Caco-2 (cell line): Measurements from ENCODE around the gene POFUT1. TPM values are rescaled to one million over a fixed set of nuclear protein-coding genes. Genes with fewer than 3 reads are reported as not detected.
A peak's percentile ranks its signal among the peaks of the same experiment; 100 is the strongest.

ENCODE experiments used
- BruUV-seq: library from RNA; stranded (reverse); fragments of 400-500 nt; replicated peaks from 2 replicates; lab custom pipeline; 2021; lab: Mats Ljungman, UMichigan
- CTCF ChIA-PET: fragments of 300-600 bp; sonication (Branson Sonifier 250); formaldehyde crosslinking; loops from one replicate; lab custom pipeline; 2022; ENCODE audit warnings: antibody characterized with exemption; lab: Charles Lee
- POLR2A ChIA-PET: fragments of 300-600 bp; sonication (Branson Sonifier 250); formaldehyde crosslinking; loops from one replicate; lab custom pipeline; 2022; ENCODE audit warnings: antibody characterized with exemption; lab: Charles Lee
- DNase-seq, 2 experiments: peaks; one replicate each; pipeline versions ENCODE4 v3.0.0 to v3.0.0-alpha.2; 2020 to 2022
- H3K27me3 ChIP-seq: replicated peaks from 2 replicates; pipeline ENCODE4 v1.6.0; 2011; ENCODE audit warnings: low read length; ENCODE audit not compliant: control insufficient read depth, insufficient read depth
- H3K36me3 ChIP-seq: 2 replicates; pipeline ENCODE4 v1.5.1; 2011; ENCODE audit warnings: low read length; ENCODE audit not compliant: control insufficient read depth, insufficient read depth
- H3K4me1 ChIP-seq: fragments of 250-450 bp; sonication (Bioruptor Pico); 2 replicates; pipeline ENCODE4 v1.5.1; 2020; ENCODE audit warnings: mild to moderate bottlenecking
- H3K4me3 ChIP-seq: 2 replicates; pipeline ENCODE4 v1.5.1; 2011; ENCODE audit warnings: low read depth, mild to moderate bottlenecking, control low read depth, low read length
- H3K9me3 ChIP-seq: fragments of 250-450 bp; sonication (Bioruptor Pico); 2 replicates; pipeline ENCODE4 v1.5.1; 2020; ENCODE audit warnings: mild to moderate bottlenecking, moderate library complexity
- H3K27ac Mint-ChIP-seq: one replicate; pipeline ENCODE4 v1.8.0; 2022; ENCODE audit warnings: mixed read lengths; ENCODE audit not compliant: unreplicated experiment
- H3K27me3 Mint-ChIP-seq: one replicate; pipeline ENCODE4 v1.8.0; 2022; ENCODE audit warnings: mixed read lengths; ENCODE audit not compliant: insufficient read depth, unreplicated experiment
- H3K36me3 Mint-ChIP-seq: one replicate; pipeline ENCODE4 v1.8.0; 2022; ENCODE audit warnings: mild to moderate bottlenecking, mixed read lengths; ENCODE audit not compliant: insufficient read depth, unreplicated experiment
- H3K4me1 Mint-ChIP-seq: one replicate; pipeline ENCODE4 v1.8.0; 2022; ENCODE audit warnings: low read depth, mixed read lengths; ENCODE audit not compliant: unreplicated experiment
- H3K4me3 Mint-ChIP-seq: one replicate; pipeline ENCODE4 v1.8.0; 2022; ENCODE audit warnings: mild to moderate bottlenecking, moderate library complexity, mixed read lengths; ENCODE audit not compliant: unreplicated experiment
- H3K9me3 Mint-ChIP-seq: one replicate; pipeline ENCODE4 v1.8.0; 2022; ENCODE audit warnings: mixed read lengths; ENCODE audit not compliant: unreplicated experiment
- intact Hi-C: fragments of 100-400 bp; cut with micrococcal nuclease; formaldehyde crosslinking; loops from one replicate; pipeline ENCODE4 v1.10.0; 2022; ENCODE audit not compliant: unreplicated experiment
- total RNA-seq: library from RNA; stranded (reverse); gene quantifications from 2 replicates; pipeline ENCODE4 v1.2.3, GENCODE V29; 2022
- TF ChIP-seq, protein P1 (sequence below), 2 experiments: fragments of 200-600 bp in 1 of 2; IDR thresholded peaks; 1 replicate in 1 of 2; 2 replicates in 1 of 2; pipeline versions ENCODE4 v1.5.1 to v1.8.0; 2011 to 2022; ENCODE audit warnings: antibody characterized with exemption in 1 of 2, control low read depth in 1 of 2, inconsistent platforms in 1 of 2, low read depth in 1 of 2, low read length in 1 of 2, mild to moderate bottlenecking in 1 of 2, moderate library complexity in 1 of 2; ENCODE audit not compliant: insufficient read depth in 1 of 2, severe bottlenecking in 1 of 2, unreplicated experiment in 1 of 2

The POFUT1 gene
- total RNA-seq, 1 experiment from 2014 or later: 158 TPM

DNA sequence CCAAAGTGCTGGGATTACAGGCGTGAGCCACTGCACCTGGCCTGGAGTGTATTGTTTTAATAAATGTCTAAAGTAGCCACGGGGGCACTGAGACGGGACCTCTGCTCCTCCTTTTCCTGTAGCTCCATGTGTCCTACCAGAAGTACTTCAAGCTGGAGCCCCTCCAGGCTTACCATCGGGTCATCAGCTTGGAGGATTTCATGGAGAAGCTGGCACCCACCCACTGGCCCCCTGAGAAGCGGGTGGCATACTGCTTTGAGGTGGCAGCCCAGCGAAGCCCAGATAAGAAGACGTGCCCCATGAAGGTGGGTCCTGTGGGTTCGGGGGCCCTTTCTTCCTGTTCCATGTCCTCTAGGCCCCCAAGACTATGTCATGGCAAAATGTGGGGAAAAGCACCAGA lies 7.5 kb downstream of the POFUT1 start:
- Mint-ChIP-seq H3K36me3 (peaks cover 88% of the 10 kb centered on the region), H3K4me1 (peaks cover 22% of the 10 kb centered on the region)

DNA sequence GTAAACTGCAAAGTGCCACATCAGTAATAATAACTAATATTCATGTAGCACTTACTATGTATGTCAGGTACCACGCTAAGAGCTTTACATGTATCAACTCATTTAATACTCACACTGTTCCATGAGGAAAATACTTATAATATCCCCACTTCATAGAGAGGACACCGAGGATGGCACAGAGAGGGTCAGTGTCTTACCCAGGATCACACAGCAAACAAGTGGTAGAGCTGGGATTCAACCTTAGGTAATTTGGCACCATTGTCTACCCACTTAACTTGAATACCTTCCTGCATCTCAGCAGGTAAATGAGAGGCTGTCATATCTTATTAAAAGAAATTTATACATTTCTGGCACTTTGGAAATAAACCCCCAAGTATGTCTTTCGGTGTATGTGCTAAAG lies 8.0 kb downstream of the POFUT1 start:
- peaks cover 85% of the 10 kb centered on the region for H3K36me3 Mint-ChIP-seq
- peaks cover 19% of the 10 kb centered on the region for H3K36me3 ChIP-seq

More for the DNA sequence above, 7.5 kb downstream of the POFUT1 start:
- Histone ChIP-seq H3K27me3 (no peaks in the 10 kb centered on the region), H3K9me3 (no peaks in the 10 kb centered on the region), H3K4me1 (peaks cover 11% of the 10 kb centered on the region), H3K4me3 (no peak overlapping the region), H3K36me3 (peaks cover 19% of the 10 kb centered on the region)
- no peaks in the 10 kb centered on the region for H3K9me3 Mint-ChIP-seq
- H3K27ac Mint-ChIP-seq: no peak overlapping the region
- BruUV-seq: no TSS peak
- no peak for DNase-seq
- TF ChIP-seq, protein P1, sequence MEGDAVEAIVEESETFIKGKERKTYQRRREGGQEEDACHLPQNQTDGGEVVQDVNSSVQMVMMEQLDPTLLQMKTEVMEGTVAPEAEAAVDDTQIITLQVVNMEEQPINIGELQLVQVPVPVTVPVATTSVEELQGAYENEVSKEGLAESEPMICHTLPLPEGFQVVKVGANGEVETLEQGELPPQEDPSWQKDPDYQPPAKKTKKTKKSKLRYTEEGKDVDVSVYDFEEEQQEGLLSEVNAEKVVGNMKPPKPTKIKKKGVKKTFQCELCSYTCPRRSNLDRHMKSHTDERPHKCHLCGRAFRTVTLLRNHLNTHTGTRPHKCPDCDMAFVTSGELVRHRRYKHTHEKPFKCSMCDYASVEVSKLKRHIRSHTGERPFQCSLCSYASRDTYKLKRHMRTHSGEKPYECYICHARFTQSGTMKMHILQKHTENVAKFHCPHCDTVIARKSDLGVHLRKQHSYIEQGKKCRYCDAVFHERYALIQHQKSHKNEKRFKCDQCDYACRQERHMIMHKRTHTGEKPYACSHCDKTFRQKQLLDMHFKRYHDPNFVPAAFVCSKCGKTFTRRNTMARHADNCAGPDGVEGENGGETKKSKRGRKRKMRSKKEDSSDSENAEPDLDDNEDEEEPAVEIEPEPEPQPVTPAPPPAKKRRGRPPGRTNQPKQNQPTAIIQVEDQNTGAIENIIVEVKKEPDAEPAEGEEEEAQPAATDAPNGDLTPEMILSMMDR (IDR thresholded peaks at IDR 0.05; ENCODE audit: insufficient read depth in 1 of 2, low read depth in 1 of 2, low read length in 1 of 2, severe bottlenecking in 1 of 2, unreplicated experiment in 1 of 2): no peak
- ChIA-PET POLR2A (no interaction called here), CTCF (no interaction called here)
- no peaks in the 10 kb centered on the region for H3K27me3 Mint-ChIP-seq
- no peak overlapping the region for H3K4me3 Mint-ChIP-seq
- intact Hi-C loops: no loop called here

DNA sequence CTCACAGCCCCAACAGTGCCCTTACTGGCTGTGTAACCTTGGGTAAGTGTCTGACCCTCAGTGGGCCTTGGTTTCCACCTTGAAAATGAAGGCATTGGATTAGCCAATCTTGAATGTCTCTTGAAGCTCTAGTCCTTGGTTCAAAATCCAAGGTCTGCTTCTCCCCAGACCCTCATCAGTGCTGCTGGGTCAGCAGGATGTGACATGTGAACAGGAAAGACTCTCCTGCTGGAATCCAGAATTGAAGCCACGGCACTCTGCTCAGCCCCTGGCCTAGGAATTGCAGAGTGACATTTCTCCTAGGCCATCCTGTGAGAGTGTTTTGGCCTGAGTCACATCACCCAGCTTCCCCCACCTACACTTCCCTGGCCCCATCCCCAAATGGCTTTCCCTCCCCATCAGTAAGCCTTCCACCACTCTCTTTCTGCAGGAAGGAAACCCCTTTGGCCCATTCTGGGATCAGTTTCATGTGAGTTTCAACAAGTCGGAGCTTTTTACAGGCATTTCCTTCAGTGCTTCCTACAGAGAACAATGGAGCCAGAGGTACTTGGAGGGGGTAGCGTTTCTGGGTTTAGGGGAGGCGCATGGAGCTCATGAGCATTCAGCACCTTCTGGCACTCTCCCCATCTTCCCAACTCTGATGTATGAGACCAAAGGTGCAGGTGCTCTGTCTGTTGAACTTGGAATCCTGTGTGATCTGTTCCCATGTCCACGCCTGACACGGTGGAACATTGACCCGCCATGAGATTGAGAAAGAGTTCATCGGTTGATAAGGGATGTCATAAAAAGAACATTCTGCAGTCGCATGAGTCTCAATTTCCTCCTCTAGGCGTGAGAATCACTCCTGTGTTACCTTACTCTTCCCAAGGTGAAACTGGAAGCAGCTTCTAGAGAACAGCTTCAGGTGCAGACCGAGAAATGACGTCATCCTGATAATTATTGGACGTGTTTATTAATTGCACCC lies 8.8 kb downstream of the POFUT1 start:
- H3K36me3 ChIP-seq: peaks cover 18% of the 10 kb centered on the region
- H3K36me3 Mint-ChIP-seq: peaks cover 85% of the 10 kb centered on the region

More for the DNA sequence above, 8.0 kb downstream of the POFUT1 start:
- CTCF ChIA-PET: no interaction called here
- Mint-ChIP-seq H3K4me1 (peaks cover 17% of the 10 kb centered on the region), H3K9me3 (no peaks in the 10 kb centered on the region), H3K27ac (no peak overlapping the region), H3K27me3 (no peaks in the 10 kb centered on the region), H3K4me3 (no peak overlapping the region)
- no TSS peak for BruUV-seq
- no peaks in the 10 kb centered on the region for H3K9me3 ChIP-seq
- H3K4me3 ChIP-seq: no peak overlapping the region
- POLR2A ChIA-PET: no interaction called here
- H3K27me3 ChIP-seq: no peaks in the 10 kb centered on the region
- no peak for DNase-seq
- intact Hi-C loops: no loop called here
- TF ChIP-seq, protein P1 (IDR thresholded peaks at IDR 0.05; ENCODE audit: insufficient read depth in 1 of 2, low read depth in 1 of 2, low read length in 1 of 2, severe bottlenecking in 1 of 2, unreplicated experiment in 1 of 2): no peak
- peaks cover 11% of the 10 kb centered on the region for H3K4me1 ChIP-seq

More for the DNA sequence above, 8.8 kb downstream of the POFUT1 start:
- H3K27me3 ChIP-seq: no peaks in the 10 kb centered on the region
- Mint-ChIP-seq H3K4me1 (peaks cover 9% of the 10 kb centered on the region), H3K27me3 (no peaks in the 10 kb centered on the region), H3K4me3 (no peak overlapping the region), H3K27ac (no peak overlapping the region), H3K9me3 (no peaks in the 10 kb centered on the region)
- ChIA-PET POLR2A (interaction anchor here (0.8 kb wide), 1 partner anchor 11 kb away, joined by 4 read pairs; no protein-coding TSS in a partner anchor), CTCF (no interaction called here)
- no TSS peak for BruUV-seq
- peaks cover 11% of the 10 kb centered on the region for H3K4me1 ChIP-seq
- H3K4me3 ChIP-seq: no peak overlapping the region
- DNase-seq: peak in 1 of 2 experiments; percentile 79
- TF ChIP-seq, protein P1 (IDR thresholded peaks at IDR 0.05; ENCODE audit: insufficient read depth in 1 of 2, low read depth in 1 of 2, low read length in 1 of 2, severe bottlenecking in 1 of 2, unreplicated experiment in 1 of 2): no peak
- H3K9me3 ChIP-seq: no peaks in the 10 kb centered on the region
- intact Hi-C loops: no loop called here
